Naive thymus-derived CD8-positive, alpha-beta T cell (primary cell): ENCODE results near the gene TNKS1BP1. TPM values are rescaled to one million over a fixed set of nuclear protein-coding genes. Genes with fewer than 3 reads are reported as not detected.

ENCODE experiments used
- polyA plus RNA-seq, 3 donors: library from polyadenylated mRNA; unstranded; fragments of 300-500 nt; fragmentation: Illumina TruSeq; gene quantifications; one replicate each; pipeline ENCODE4 v1.2.3, GENCODE V29; 2021
- total RNA-seq, 8 experiments: library from RNA in 2 of 8; stranded (reverse) in 2 of 8; gene quantifications; one replicate each; pipeline ENCODE4 v1.2.3 and lab custom pipeline; 2021 to 2026

Gene TNKS1BP1
- total and polyA plus RNA-seq, 5 experiments from 2014 or later = 0.97 to 20.9 (median 6.7) TPM

Other genes starting within 250 kb of the TNKS1BP1 start
- not detected for gene LRRC55, start 143.0 kb downstream of the TNKS1BP1 start, total RNA-seq
- not detected for gene LRRC55, start 143.0 kb downstream of the TNKS1BP1 start, polyA plus RNA-seq
- not detected for gene APLNR, start 87.7 kb downstream of the TNKS1BP1 start, total RNA-seq
- not detected for gene APLNR, start 87.7 kb downstream of the TNKS1BP1 start, polyA plus RNA-seq
- 10 to 100 TPM; 72.7 to 74.5 TPM for gene SSRP1, start 10.9 kb upstream of the TNKS1BP1 start, total RNA-seq
- 10 to 100 TPM; 35.9 to 41.0 (median 38.0) TPM for gene SSRP1, start 10.9 kb upstream of the TNKS1BP1 start, polyA plus RNA-seq
- not detected for gene P2RX3, start 13.4 kb upstream of the TNKS1BP1 start, total RNA-seq
- gene P2RX3, start 13.4 kb upstream of the TNKS1BP1 start, polyA plus RNA-seq = not detected
- gene PRG3, start 56.2 kb upstream of the TNKS1BP1 start, total RNA-seq = not detected
- not detected for gene PRG3, start 56.2 kb upstream of the TNKS1BP1 start, polyA plus RNA-seq
- gene PRG2, start 65.7 kb upstream of the TNKS1BP1 start, total RNA-seq = not detected
- not detected for gene PRG2, start 65.7 kb upstream of the TNKS1BP1 start, polyA plus RNA-seq
- gene SLC43A3, start 102.2 kb upstream of the TNKS1BP1 start, total RNA-seq = 10 to 100 TPM; 14.5 to 17.4 TPM
- gene SLC43A3, start 102.2 kb upstream of the TNKS1BP1 start, polyA plus RNA-seq = 10 to 100 TPM; 11.4 to 13.7 (median 11.5) TPM
- gene RTN4RL2, start 135.6 kb upstream of the TNKS1BP1 start, total RNA-seq = not detected
- under 1 TPM in 2 of 3 donors, not detected in 1; 0.09 to 0.21 TPM for gene RTN4RL2, start 135.6 kb upstream of the TNKS1BP1 start, polyA plus RNA-seq
- 10 to 100 TPM; 27.2 to 27.8 TPM for gene SLC43A1, start 190.8 kb upstream of the TNKS1BP1 start, total RNA-seq
- gene SLC43A1, start 190.8 kb upstream of the TNKS1BP1 start, polyA plus RNA-seq = 10 to 100 TPM; 15.3 to 23.2 (median 21.4) TPM
- gene TIMM10, start 205.8 kb upstream of the TNKS1BP1 start, total RNA-seq = 10 to 100 TPM; 26.6 to 30.2 TPM
- 10 to 100 TPM; 66.1 to 86.5 (median 70.5) TPM for gene TIMM10, start 205.8 kb upstream of the TNKS1BP1 start, polyA plus RNA-seq
- gene SMTNL1, start 212.6 kb upstream of the TNKS1BP1 start, total RNA-seq = not detected
- under 1 TPM in 2 of 3 donors, not detected in 1; 0.12 to 0.37 TPM for gene SMTNL1, start 212.6 kb upstream of the TNKS1BP1 start, polyA plus RNA-seq
- gene UBE2L6, start 242.7 kb upstream of the TNKS1BP1 start, total RNA-seq = 10 to 100 TPM; 61.8 to 66.5 TPM
- gene UBE2L6, start 242.7 kb upstream of the TNKS1BP1 start, polyA plus RNA-seq = 100 to 1,000 TPM; 218 to 246 (median 239) TPM